BJ (cell line): ENCODE results near the gene CPPED1. TPM values are rescaled to one million over a fixed set of nuclear protein-coding genes. Genes with fewer than 3 reads are reported as not detected.

Experiments
- CTCF ChIA-PET: fragments of 350-600 bp; formaldehyde crosslinking; extraction: SDS; loops from one replicate; lab custom pipeline; 2021; ENCODE audit warnings: antibody characterized with exemption, inconsistent platforms; lab: Yijun Ruan, JAX
- POLR2A ChIA-PET: fragments of 300-600 bp; sonication (Branson Sonifier 250); formaldehyde crosslinking; extraction: SDS; loops from one replicate; lab custom pipeline; 2021; ENCODE audit warnings: antibody characterized with exemption; lab: Charles Lee
- DNase-seq: peaks from one replicate; pipeline ENCODE4 v3.0.0-alpha.2; 2011; ENCODE audit warnings: low read depth
- H3K27me3 ChIP-seq: 2 replicates; pipeline ENCODE4 v1.6.0; 2011; ENCODE audit warnings: low read length; ENCODE audit not compliant: control insufficient read depth, insufficient read depth
- H3K36me3 ChIP-seq: 2 replicates; pipeline ENCODE4 v1.5.1; 2011; ENCODE audit warnings: low read length; ENCODE audit not compliant: control insufficient read depth, insufficient read depth
- H3K4me3 ChIP-seq: 2 replicates; pipeline ENCODE4 v1.5.1; 2011; ENCODE audit warnings: low read depth, mild to moderate bottlenecking, control low read depth, low read length
- polyA plus RNA-seq: library from polyadenylated mRNA; depleted of rRNA; stranded (reverse); fragments of >200 nt; gene quantifications from 2 replicates; pipeline ENCODE4 v1.2.3, GENCODE V29; 2011
- TF ChIP-seq, protein P1 (sequence below): IDR thresholded peaks from 2 replicates; pipeline ENCODE4 v1.5.1; 2011; ENCODE audit warnings: low read depth, mild to moderate bottlenecking, control low read depth, inconsistent platforms, low read length, moderate library complexity; ENCODE audit not compliant: insufficient read depth

The CPPED1 gene
- polyA plus RNA-seq, 1 experiment: 24.1 TPM

DNA sequence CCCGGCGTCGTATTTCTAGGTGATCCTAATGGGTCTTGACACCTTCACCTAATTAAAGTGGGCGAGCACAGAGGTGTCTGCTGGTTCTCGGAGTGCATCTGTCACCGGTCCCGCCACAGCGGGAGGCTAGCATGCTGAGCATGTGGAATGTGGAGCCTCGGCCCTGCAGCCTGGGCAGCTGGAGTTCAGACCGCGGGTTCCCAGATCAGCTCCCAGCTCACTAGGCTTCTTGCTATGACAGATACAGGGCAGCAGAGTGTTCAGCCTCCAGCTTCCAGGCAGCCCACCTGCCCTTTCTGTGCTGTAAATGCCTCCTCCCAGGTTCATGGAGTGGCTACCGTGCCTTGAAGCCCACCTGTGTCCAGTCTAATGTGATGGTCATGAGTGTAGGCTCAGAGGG, 166.7 kb downstream of the CPPED1 start:
- Histone ChIP-seq H3K36me3 (no peaks in the 10 kb centered on the region), H3K27me3 (no peaks in the 10 kb centered on the region), H3K4me3 (no peak overlapping the region)
- CTCF ChIA-PET: no interaction called here
- TF ChIP-seq, protein P1, sequence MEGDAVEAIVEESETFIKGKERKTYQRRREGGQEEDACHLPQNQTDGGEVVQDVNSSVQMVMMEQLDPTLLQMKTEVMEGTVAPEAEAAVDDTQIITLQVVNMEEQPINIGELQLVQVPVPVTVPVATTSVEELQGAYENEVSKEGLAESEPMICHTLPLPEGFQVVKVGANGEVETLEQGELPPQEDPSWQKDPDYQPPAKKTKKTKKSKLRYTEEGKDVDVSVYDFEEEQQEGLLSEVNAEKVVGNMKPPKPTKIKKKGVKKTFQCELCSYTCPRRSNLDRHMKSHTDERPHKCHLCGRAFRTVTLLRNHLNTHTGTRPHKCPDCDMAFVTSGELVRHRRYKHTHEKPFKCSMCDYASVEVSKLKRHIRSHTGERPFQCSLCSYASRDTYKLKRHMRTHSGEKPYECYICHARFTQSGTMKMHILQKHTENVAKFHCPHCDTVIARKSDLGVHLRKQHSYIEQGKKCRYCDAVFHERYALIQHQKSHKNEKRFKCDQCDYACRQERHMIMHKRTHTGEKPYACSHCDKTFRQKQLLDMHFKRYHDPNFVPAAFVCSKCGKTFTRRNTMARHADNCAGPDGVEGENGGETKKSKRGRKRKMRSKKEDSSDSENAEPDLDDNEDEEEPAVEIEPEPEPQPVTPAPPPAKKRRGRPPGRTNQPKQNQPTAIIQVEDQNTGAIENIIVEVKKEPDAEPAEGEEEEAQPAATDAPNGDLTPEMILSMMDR: no peak
- DNase-seq: no peak
- POLR2A ChIA-PET: no interaction called here

DNA sequence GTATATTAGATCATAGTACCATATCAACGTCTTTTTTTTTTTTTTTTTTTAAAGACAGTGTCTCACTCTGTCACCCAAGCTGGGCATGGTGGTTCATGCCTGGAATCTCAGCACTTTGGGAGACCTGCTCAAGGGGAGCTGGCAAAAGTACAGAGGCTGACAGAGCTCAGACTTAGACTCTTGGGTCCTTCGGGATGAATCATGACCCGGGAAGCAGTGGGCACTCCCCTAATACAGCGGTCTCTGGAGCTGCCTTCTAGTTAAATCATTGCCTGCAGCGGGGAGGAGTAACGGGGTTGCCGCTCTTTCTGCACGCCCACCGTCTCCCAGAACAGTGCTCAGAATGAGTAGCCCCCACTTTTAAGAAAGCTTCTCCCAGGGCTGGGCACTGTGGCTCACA, 174.4 kb downstream of the CPPED1 start:
- Histone ChIP-seq H3K27me3 (no peaks in the 10 kb centered on the region; the same call in 1 of the 2 replicates), H3K4me3 (no peak overlapping the region), H3K36me3 (no peaks in the 10 kb centered on the region)
- TF ChIP-seq, protein P1: no peak
- ChIA-PET POLR2A (no interaction called here), CTCF (no interaction called here)
- DNase-seq: no peak

DNA sequence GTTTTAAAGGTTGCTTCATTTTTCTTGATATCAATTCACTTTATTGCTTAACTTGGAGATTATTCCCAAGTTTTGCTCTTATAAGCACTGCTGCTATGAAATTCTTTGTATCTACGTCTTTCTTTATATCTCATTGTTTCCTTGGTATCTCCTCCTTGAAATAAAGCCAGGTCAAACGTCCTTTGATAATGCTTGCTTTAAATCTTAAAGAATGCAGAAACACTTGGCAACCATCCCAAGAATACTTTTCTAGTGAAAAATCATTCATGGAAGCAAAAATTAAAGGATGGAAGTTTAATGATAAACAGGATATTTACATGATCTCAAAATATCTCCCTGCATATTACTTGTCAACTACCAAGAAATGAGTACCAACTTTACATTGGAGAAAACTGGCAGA, 175.2 kb downstream of the CPPED1 start:
- TF ChIP-seq, protein P1: no peak
- Histone ChIP-seq H3K36me3 (no peaks in the 10 kb centered on the region), H3K27me3 (no peaks in the 10 kb centered on the region; the same call in 1 of the 2 replicates), H3K4me3 (no peak overlapping the region)
- POLR2A ChIA-PET: no interaction called here
- DNase-seq: no peak
- CTCF ChIA-PET: no interaction called here

DNA sequence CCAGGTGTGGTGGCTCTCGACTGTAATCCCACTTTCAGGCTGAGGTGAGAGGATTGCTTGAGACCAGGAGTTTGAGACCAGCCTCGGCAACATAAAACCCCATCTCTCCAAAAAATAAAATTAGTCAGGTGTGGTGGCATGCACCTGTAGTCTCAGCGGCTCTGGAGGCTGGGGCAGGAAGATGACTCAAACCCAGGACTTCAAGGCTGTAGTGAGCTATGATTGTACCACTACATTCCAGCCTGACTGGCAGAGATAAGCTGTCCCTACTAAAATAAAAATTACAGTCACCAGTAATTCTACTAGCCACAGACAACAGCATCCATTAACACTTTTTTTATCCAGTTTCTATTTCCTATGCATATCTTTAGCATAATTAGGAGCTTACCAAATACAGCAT, 176.3 kb downstream of the CPPED1 start:
- CTCF ChIA-PET: no interaction called here
- TF ChIP-seq, protein P1: no peak
- POLR2A ChIA-PET: no interaction called here
- DNase-seq: no peak
- Histone ChIP-seq H3K4me3 (no peak overlapping the region), H3K27me3 (no peaks in the 10 kb centered on the region; the same call in 1 of the 2 replicates), H3K36me3 (no peaks in the 10 kb centered on the region)

DNA sequence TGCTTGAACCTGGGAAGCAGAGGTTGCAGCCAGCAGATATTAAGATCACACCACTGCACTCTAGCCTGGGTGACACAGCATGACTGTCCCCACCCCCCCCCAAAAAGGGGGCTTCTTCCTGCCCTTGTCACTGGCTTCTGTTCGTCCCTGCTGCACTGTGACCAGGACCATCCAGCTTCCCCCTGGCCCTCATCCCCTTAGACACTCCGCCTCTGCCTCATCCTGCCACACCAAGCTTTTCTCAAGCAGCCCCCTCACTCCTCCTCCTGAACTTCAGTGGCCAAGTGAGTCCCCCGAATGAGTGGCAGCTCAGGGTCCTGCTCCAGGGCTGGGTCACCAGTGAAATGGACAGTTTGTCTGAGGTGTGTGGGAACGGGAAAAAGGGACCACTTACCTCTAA, 177.3 kb downstream of the CPPED1 start:
- no peaks in the 10 kb centered on the region for H3K36me3 ChIP-seq
- DNase-seq: no peak
- H3K27me3 ChIP-seq: no peaks in the 10 kb centered on the region; the same call in 1 of the 2 replicates
- ChIA-PET CTCF (no interaction called here), POLR2A (no interaction called here)
- H3K4me3 ChIP-seq: no peak overlapping the region
- TF ChIP-seq, protein P1: no peak
